ENCODE results near the gene C3.

DNA sequence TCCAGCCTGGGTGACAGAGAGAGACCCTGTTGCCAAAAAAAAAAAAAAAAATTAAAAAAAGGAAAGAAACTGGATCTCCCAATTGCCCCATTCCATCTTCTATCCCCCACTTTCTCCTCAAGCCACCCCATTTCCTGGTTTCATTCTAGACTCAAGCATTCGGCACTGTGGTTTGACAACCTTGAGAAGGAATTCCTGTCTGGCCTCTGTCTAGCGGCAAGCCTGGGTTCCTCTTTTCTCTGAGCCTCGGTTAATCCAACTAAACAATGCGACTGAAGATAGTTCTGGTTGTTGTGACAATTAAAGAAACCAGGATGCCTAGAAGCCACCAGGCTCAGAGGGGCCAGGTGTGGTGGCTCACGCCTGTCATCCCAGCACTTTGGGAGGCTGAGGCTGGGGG, 3.3 kb upstream of the C3 start:
- TF ChIP-seq, protein P1, sequence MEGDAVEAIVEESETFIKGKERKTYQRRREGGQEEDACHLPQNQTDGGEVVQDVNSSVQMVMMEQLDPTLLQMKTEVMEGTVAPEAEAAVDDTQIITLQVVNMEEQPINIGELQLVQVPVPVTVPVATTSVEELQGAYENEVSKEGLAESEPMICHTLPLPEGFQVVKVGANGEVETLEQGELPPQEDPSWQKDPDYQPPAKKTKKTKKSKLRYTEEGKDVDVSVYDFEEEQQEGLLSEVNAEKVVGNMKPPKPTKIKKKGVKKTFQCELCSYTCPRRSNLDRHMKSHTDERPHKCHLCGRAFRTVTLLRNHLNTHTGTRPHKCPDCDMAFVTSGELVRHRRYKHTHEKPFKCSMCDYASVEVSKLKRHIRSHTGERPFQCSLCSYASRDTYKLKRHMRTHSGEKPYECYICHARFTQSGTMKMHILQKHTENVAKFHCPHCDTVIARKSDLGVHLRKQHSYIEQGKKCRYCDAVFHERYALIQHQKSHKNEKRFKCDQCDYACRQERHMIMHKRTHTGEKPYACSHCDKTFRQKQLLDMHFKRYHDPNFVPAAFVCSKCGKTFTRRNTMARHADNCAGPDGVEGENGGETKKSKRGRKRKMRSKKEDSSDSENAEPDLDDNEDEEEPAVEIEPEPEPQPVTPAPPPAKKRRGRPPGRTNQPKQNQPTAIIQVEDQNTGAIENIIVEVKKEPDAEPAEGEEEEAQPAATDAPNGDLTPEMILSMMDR (IDR thresholded peaks at IDR 0.05 in 8 of 11, conservative IDR thresholded peaks at IDR 0.05 in 3 of 11), result no peak
- TF ChIP-seq POLR2AphosphoS5 (IDR thresholded peaks at IDR 0.05), result no peak
- no peak for TF ChIP-seq POLR2A (IDR thresholded peaks at IDR 0.05)

All from spleen (tissue), 7 donors.